ENCODE results near the gene LARGE2.
A peak's percentile ranks its signal among the peaks of the same experiment; 100 is the strongest.

DNA sequence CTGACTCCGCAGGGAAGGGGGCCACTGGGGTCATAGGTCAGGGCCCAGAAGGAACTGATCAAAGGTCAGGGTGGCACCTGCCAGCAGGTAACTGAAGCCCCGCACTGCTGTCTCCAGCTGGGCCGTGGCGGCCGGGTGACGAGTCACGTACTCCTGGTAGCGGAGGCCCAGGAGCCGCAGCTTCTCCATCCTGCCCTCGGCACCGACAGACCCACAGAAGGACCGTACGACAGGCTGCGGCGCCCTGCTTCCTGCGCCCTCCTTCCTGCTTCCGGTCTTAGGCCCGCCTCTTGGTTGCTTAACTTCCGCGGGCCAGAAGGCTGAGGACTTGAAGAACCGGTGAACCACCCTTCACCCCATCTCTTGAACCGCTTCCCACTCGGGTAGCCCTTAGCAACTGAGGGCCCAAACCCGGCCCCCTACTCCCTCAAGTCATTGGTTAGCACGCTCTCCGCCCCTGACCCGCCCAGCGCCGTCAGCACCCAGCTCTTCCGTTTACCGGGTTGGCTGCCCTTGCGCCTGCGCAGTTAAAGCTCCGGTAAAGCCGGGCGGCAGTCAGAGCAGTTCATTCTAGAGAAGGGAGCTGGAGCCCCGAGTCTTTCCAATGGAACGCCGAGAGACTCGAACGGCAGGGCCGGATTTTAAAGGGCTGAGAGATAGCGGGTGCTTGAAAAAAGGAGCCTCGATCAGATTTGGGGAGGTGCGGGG lies 4.7 kb upstream of the LARGE2 start, which contains the start of gene PEX16:
- TF ChIP-seq CCAR2 (optimal IDR thresholded peaks at IDR 0.05; ENCODE audit: low read depth, low read length): no peak
- no peak; the same call in 1 of the 2 replicates for TF ChIP-seq REPIN1 (CRISPR knock-in tag; IDR thresholded peaks at IDR 0.05; ENCODE audit: borderline replicate concordance, low read depth)
- TF ChIP-seq MYC (CRISPR knock-in tag; IDR thresholded peaks at IDR 0.05; ENCODE audit: borderline replicate concordance): 0 out of 2 replicates have a peak, but pooled peaks have one; percentile 20
- peak; percentile 95; the same call in 1 of the 2 replicates for TF ChIP-seq SIN3A (IDR thresholded peaks at IDR 0.05; ENCODE audit: borderline replicate concordance, low read depth, low read length)
- TF ChIP-seq ZNF468 (CRISPR knock-in tag; IDR thresholded peaks at IDR 0.05): no peak
- no peak for TF ChIP-seq ZNF530 (CRISPR knock-in tag; IDR thresholded peaks at IDR 0.05; ENCODE audit: low read depth)
- no peak for TF ChIP-seq ZNF232 (CRISPR knock-in tag; IDR thresholded peaks at IDR 0.05; ENCODE audit: borderline replicate concordance)
- TF ChIP-seq, protein P1, sequence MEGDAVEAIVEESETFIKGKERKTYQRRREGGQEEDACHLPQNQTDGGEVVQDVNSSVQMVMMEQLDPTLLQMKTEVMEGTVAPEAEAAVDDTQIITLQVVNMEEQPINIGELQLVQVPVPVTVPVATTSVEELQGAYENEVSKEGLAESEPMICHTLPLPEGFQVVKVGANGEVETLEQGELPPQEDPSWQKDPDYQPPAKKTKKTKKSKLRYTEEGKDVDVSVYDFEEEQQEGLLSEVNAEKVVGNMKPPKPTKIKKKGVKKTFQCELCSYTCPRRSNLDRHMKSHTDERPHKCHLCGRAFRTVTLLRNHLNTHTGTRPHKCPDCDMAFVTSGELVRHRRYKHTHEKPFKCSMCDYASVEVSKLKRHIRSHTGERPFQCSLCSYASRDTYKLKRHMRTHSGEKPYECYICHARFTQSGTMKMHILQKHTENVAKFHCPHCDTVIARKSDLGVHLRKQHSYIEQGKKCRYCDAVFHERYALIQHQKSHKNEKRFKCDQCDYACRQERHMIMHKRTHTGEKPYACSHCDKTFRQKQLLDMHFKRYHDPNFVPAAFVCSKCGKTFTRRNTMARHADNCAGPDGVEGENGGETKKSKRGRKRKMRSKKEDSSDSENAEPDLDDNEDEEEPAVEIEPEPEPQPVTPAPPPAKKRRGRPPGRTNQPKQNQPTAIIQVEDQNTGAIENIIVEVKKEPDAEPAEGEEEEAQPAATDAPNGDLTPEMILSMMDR (CRISPR knock-in tag; IDR thresholded peaks at IDR 0.05): no peak
- peak; percentile 69 for TF ChIP-seq ZFX (CRISPR knock-in tag; IDR thresholded peaks at IDR 0.05; ENCODE audit: low read depth)
- TF ChIP-seq CENPT (CRISPR knock-in tag; IDR thresholded peaks at IDR 0.05; ENCODE audit: low read depth): no peak

Data from HepG2 (cell line).